Activated T-cell treated with anti-CD3 and anti-CD28 coated beads, Interleukin-2, amount 50 U/mL, for 72 hours (primary cell): Measurements from ENCODE around the gene RPS28. TPM values are rescaled to one million over a fixed set of nuclear protein-coding genes. Genes with fewer than 3 reads are reported as not detected.
"Not testable (repeated sequence)": the region's sequence is repeated elsewhere in the genome, so short reads cannot be mapped to it uniquely, and the experiment has no call there.

Experiments used
- ATAC-seq, 2 donors: fragments of 150-1000 bp; cut with Tn5 transposase; replicated peaks in 1 of 2; 2 replicates each; pipeline ENCODE4 v1.10.0; 2021; ENCODE audit warnings: moderate library complexity in 2 of 2, mild to moderate bottlenecking in 1 of 2
- DNase-seq, 2 donors: peaks; one replicate each; pipeline ENCODE4 v3.0.0; 2021 to 2022; ENCODE audit warnings: mixed read lengths in 1 of 2
- H3K27ac Mint-ChIP-seq: one replicate; pipeline ENCODE4 v1.8.0; 2022; ENCODE audit warnings: mild to moderate bottlenecking, moderate library complexity, mixed read lengths
- H3K27me3 Mint-ChIP-seq: one replicate; pipeline ENCODE4 v1.8.0; 2022; ENCODE audit warnings: low read depth, mixed read lengths
- H3K36me3 Mint-ChIP-seq, 2 donors: one replicate each; pipeline ENCODE4 v1.8.0; 2022; ENCODE audit warnings: mixed read lengths in 2 of 2, mild to moderate bottlenecking in 1 of 2; ENCODE audit not compliant: insufficient read depth in 2 of 2
- H3K4me1 Mint-ChIP-seq: one replicate; pipeline ENCODE4 v1.8.0; 2022; ENCODE audit warnings: low read depth, mixed read lengths
- H3K4me3 Mint-ChIP-seq, 2 donors: one replicate each; pipeline ENCODE4 v1.8.0; 2022; ENCODE audit warnings: mild to moderate bottlenecking in 2 of 2, mixed read lengths in 2 of 2, moderate library complexity in 2 of 2
- H3K9me3 Mint-ChIP-seq, 2 donors: one replicate each; pipeline ENCODE4 v1.8.0; 2022; ENCODE audit warnings: mixed read lengths in 2 of 2
- total RNA-seq, 2 donors: library from RNA; stranded (reverse); gene quantifications; one replicate each; pipeline ENCODE4 v1.2.3, GENCODE V29; 2022

Gene RPS28
- total RNA-seq = 1,000 to 10,000 TPM; 2,463 to 2,605 TPM

DNA sequence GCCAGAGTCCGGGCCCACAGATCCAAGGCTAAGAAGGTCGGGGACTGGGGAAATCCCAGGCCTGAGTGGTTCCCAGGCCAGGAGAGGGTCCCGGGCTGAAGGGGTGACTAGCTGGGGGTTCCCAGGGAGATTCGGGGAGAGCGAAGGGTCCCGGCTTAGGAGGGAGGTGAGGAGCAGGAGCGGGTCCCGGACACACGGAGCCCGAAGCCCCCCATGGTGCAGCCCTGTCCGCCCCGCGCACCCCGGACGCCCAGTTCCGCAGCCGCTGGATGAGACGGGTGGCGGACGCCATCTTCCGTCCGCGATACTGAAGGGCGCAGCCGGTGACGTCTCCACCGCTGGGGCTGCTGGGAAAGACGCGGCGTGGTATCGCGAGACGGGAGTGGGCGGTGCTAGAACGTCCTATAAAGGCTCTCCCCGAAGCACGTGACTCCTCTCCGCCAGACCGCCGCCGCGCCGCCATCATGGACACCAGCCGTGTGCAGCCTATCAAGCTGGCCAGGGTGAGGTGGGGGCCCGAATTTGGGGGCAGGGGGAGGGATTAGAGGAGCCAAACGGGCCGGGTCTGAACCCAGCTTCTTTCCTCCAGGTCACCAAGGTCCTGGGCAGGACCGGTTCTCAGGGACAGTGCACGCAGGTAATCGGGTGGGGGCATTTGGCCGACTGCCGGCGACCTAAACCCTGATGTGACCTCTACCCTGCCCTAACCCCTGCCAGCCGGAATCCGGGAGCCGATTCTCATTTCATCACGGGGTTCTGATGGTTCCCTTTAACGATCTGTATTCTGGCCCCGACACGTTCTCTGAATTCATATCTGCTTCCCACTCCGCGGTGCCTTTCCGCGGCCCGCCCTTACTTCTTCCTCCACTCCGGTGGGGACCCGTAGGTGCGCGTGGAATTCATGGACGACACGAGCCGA lies at the start of gene RPS28, which contains the start of gene NDUFA7:
TSS of gene RPS28 (plus strand) at position 430 of the 919 bp plus-strand sequence. CDS start at position 465, 35 bp downstream.
TSS of gene NDUFA7 (minus strand) at position 309 of the 919 bp plus-strand sequence. CDS start at position 292, 17 bp downstream.
- Mint-ChIP-seq H3K4me1 (peaks cover 26% of the 10 kb centered on the region), H3K27ac (peak within 1 kb of the TSS; percentile 98), H3K27me3 (no peaks in the 10 kb centered on the region), H3K36me3 (peaks cover 7 to 16% of the 10 kb centered on the region in 2 donors), H3K9me3 (no peaks in the 10 kb centered on the region), H3K4me3 (peak within 1 kb of the TSS; percentile 98 to 100)
- DNase-seq (peak; percentile 97 to 98), ATAC-seq (peak; percentile 93 to 94)

DNA sequence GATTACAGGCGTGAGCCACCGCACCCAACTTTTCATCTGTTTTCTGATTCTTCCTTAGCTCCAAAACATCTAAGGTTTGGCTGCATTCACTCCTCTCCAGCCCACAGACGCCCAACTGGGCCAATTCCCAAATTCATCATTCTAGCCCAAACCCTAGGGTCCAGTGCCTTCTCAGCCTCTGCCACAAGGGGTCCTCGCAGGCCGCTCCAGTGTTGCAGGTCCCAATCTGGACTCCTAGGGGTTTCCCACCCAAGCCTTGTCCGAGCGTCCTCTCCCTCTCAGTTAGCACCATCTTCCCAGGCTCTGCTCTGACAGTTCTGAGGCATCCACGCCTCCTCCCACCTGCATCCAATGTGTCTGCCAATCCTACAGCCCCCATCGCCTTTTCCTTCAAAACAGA lies 44.8 kb upstream of the RPS28 start:
- H3K4me3 Mint-ChIP-seq, H3K36me3 Mint-ChIP-seq, H3K9me3 Mint-ChIP-seq, H3K27ac Mint-ChIP-seq, H3K27me3 Mint-ChIP-seq, H3K4me1 Mint-ChIP-seq, DNase-seq: not testable (repeated sequence)
- peak; percentile 43 to 60 for ATAC-seq

DNA sequence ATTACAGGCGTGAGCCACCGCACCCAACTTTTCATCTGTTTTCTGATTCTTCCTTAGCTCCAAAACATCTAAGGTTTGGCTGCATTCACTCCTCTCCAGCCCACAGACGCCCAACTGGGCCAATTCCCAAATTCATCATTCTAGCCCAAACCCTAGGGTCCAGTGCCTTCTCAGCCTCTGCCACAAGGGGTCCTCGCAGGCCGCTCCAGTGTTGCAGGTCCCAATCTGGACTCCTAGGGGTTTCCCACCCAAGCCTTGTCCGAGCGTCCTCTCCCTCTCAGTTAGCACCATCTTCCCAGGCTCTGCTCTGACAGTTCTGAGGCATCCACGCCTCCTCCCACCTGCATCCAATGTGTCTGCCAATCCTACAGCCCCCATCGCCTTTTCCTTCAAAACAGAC lies 30.0 kb upstream of the RPS28 start:
- H3K36me3 Mint-ChIP-seq, H3K27me3 Mint-ChIP-seq: not testable (repeated sequence)

DNA sequence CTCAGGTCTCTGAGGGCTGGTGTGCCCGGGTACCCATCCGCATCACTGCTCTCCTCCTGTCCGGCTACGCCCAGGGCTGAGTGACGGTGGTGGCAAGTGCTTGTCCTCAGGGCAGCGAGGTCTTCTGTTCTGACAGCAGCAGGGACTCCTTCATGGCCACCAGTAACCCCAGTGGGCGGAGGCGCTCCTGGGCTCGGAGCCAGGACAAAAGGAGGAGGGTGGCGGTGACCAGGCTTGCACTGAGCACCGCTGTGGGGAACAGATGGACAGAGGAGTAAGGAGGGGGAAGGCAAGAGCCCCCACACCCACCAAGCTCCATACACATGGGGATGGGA lies 19.0 kb upstream of the RPS28 start:
- DNase-seq (no peak), ATAC-seq (no peak)
- peaks cover 16% of the 10 kb centered on the region for H3K4me1 Mint-ChIP-seq
- H3K9me3 Mint-ChIP-seq = no peaks in the 10 kb centered on the region
- no peaks in the 10 kb centered on the region for H3K36me3 Mint-ChIP-seq
- H3K27me3 Mint-ChIP-seq = no peaks in the 10 kb centered on the region
- no peak overlapping the region for H3K4me3 Mint-ChIP-seq
- H3K27ac Mint-ChIP-seq = no peak overlapping the region

More for the DNA sequence above, 30.0 kb upstream of the RPS28 start:
- not testable (repeated sequence) for H3K4me3 Mint-ChIP-seq, DNase-seq, H3K4me1 Mint-ChIP-seq, H3K27ac Mint-ChIP-seq, H3K9me3 Mint-ChIP-seq
- ATAC-seq = peak; percentile 49 to 55

DNA sequence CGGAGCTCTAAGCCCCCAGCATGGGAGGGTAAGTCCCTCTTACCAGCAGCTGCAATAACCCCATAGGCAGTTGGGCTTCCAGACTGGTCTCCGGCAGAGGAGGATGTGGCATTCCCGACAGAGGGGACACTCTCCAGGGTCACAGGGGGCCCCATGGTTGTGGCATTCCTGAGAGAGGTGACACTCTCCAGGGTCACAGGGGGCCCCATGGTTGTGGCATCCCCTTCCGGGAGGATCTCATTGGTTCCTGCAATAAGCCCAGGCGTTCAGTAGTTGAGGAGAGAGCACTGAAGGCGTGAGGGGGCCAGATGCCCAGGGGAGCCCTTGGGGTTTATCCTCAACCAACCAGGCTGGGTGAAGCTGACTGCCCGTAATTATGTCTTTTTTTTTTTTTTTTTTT lies 18.6 kb upstream of the RPS28 start:
- H3K4me1 Mint-ChIP-seq = peaks cover 20% of the 10 kb centered on the region
- H3K9me3 Mint-ChIP-seq = no peaks in the 10 kb centered on the region
- no peaks in the 10 kb centered on the region for H3K27me3 Mint-ChIP-seq
- no peak for ATAC-seq
- H3K27ac Mint-ChIP-seq = no peak overlapping the region
- no peaks in the 10 kb centered on the region for H3K36me3 Mint-ChIP-seq
- no peak overlapping the region for H3K4me3 Mint-ChIP-seq
- no peak for DNase-seq

DNA sequence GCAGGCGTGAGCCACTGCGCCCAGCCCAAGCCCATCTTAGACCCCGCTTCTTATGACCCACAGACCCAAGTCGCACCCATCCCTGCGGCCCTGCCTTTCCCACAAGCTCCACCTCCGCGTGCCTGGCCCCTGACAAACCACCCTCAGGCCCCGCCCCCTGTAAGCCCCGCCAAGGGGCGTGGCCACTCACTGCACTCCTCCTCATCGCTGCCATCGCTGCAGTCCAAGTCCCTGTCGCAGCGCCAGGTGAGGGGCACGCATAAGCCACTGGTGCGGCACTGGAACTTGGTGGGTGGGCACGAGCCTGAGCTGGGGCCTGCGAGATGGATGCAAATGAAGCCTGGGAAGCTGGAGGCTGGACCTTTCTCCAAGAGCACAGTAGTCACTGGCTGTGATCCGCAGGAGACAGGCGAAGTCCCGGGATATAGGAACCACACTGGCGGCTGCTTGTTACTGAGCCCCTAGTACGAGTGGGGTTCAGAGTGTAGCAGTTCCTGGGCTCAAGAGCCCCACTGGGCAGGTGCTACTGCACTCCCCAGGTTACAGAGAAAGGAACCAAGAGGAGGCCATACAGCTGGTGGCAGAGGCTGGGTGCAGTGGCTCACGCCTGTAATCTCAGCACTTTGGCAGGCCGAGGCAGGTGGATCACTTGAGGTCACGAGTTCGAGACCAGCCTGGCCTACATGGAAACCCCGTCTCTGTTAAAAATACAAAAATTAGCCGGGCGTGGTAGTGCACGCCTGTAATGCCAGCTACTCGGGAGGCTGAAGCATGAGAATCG lies 16.3 kb upstream of the RPS28 start:
- no peak for ATAC-seq
- no peaks in the 10 kb centered on the region for H3K9me3 Mint-ChIP-seq
- peaks cover 2 to 3% of the 10 kb centered on the region in 2 donors for H3K36me3 Mint-ChIP-seq
- H3K4me3 Mint-ChIP-seq = no peak overlapping the region
- peak; percentile 38 to 40 for DNase-seq
- no peak overlapping the region for H3K27ac Mint-ChIP-seq
- no peaks in the 10 kb centered on the region for H3K27me3 Mint-ChIP-seq
- peaks cover 35% of the 10 kb centered on the region for H3K4me1 Mint-ChIP-seq

DNA sequence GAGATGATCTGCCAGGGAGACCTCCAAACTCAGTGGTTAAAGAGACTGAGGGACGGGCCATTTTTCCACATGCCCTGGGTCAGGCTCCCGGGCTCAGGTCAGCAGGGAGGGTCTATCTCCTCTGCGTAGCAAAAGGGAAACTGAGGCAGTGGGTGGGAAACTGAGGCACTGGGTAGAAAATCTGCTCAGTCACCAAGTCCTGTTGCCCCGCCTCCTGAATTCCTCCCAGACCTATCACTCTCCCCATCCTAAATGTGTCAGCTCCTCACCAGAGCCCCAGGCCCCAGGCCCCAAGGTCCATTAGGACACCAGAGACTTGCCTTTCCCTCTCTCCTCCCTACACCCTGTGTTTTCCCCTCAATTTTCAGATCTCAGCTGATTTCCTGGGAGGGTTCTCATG lies 15.5 kb upstream of the RPS28 start:
- Mint-ChIP-seq H3K4me1 (peaks cover 35% of the 10 kb centered on the region), H3K27ac (no peak overlapping the region), H3K27me3 (no peaks in the 10 kb centered on the region), H3K4me3 (no peak overlapping the region), H3K36me3 (peaks cover 2 to 3% of the 10 kb centered on the region in 2 donors), H3K9me3 (no peaks in the 10 kb centered on the region)
- no peak for DNase-seq
- ATAC-seq = no peak

DNA sequence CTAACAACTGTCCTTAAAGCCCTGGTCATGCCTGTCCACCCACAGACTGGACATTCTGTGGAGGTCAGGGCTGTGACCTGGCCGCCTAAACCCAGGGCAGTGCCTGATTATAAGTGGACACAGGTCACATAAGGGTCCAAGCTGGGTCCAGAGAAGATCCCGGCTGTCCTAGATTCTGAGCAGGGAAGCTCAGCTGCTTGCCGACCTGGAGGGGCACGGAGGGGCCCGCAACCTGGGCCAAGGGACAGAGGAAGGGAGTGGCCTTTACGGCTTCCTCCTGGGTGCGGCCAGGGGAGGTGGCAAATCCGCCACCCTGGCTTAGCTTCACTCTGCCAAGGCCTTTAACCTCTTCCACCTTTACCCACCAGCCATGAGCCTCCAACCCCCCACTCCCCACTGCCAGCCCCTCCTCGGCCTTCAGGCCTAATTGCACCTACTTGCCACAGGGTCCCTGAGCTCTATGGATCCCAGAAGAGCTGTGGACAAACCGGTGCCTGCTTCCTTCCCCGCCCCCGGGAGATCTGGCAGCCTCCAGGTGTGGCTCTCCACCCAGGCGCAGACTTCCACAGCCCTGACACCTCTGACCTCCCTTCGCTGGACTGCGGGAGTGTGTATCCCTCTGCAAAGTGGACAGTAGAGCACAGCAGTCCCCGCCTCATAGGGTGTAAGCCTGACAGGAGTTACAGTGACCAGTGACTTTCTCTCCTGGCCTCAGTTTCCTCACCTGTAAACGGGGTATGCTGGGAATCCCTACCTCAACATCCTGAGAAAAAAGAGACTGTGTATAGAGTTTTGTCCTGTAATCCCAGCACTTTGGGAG lies 14.9 kb upstream of the RPS28 start:
- DNase-seq = peak in 1 of 2 donors; percentile 1
- H3K9me3 Mint-ChIP-seq = no peaks in the 10 kb centered on the region
- H3K4me3 Mint-ChIP-seq = peak overlapping the region; percentile 80 to 96
- peak overlapping the region; percentile 89 for H3K27ac Mint-ChIP-seq
- H3K36me3 Mint-ChIP-seq = peaks cover 2 to 3% of the 10 kb centered on the region in 2 donors
- no peaks in the 10 kb centered on the region for H3K27me3 Mint-ChIP-seq
- no peak for ATAC-seq
- H3K4me1 Mint-ChIP-seq = peaks cover 35% of the 10 kb centered on the region

DNA sequence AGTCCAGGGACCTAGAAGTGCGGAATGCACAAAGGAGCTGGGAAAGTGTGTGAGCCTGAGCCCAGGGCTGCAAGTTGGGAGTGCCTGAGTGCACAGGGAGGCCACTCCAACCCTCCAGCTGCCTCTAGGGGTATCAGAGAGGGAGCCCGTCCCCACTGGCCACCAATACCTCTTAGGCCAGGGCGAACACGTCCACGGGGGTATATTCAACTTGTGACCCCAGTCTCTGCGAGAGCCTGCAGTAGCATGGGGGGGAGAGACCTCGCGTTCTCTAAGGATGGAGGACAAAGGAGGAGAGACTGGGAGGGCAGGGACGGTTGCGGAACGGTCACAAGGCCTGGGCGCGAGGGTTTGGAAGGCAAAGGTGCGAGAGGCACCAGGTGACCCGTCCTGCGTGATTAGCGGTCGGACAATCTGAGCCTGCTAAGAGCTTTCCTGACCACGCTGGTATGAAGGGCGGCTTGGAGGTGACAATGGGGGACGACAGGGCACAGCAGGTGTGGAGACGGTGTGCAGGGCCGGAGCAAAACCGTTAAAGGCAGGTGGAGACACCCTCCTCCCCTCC lies 13.8 kb upstream of the RPS28 start:
- no peaks in the 10 kb centered on the region for H3K9me3 Mint-ChIP-seq
- H3K27ac Mint-ChIP-seq = peak overlapping the region; percentile 89
- H3K4me3 Mint-ChIP-seq = peak overlapping the region; percentile 80 to 96
- peaks cover 2 to 3% of the 10 kb centered on the region in 2 donors for H3K36me3 Mint-ChIP-seq
- DNase-seq (peak in 1 of 2 donors; percentile 13), ATAC-seq (no peak)
- H3K4me1 Mint-ChIP-seq = peaks cover 35% of the 10 kb centered on the region
- H3K27me3 Mint-ChIP-seq = no peaks in the 10 kb centered on the region

DNA sequence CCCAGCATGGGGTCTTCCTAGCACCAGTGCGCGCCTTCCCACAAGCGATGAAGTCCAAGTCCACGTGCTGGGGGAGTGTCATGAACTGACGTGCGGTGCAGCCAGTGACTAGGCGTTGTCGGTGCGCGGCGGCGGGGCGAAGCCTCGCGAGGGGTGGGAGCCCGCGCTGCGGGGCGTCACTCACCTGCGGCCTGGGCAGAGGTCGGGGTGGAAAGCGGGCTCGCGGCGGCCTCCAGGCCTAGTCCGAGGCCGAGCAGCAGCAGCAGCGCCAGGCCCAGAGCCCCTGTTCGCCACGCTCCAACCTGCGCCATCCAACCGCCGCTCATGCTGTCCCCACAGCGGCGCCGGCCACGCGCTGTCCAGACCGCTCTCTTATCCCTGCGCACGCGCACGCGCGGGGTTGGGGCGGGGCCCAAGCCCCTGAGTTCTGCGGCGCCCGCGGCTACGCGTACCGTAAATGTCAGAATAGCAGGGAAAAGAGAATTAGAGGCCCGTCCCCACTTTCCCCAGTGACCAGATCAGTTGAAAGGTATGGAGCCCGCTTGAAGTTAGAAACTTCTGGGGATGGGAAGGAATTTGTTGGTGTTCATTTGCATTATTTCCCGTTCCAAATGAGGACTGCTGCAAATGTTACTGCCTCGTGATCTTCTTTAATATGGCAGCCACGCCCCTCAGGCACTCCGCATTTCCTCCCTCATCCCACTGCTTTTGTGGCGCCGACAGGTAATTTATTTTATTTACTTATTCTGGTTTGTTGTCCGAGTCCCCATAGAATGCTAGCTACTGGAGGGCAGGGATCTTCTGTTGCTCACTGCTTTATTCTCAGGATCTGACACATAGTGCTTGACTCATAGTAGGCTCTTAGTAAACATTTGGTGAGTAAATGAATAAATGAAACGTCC lies 13.1 kb upstream of the RPS28 start, which contains the start of gene CD320:
TSS of gene CD320 (minus strand) at position 394 of the 902 bp plus-strand sequence. CDS start at position 326, 68 bp downstream.
- DNase-seq (peak; percentile 91 to 93), ATAC-seq (peak; percentile 92 to 93)
- H3K27ac Mint-ChIP-seq = peak within 1 kb of the TSS; percentile 96
- peak within 1 kb of the TSS; percentile 80 to 96 for H3K4me3 Mint-ChIP-seq
- no peaks in the 10 kb centered on the region for H3K9me3 Mint-ChIP-seq
- H3K36me3 Mint-ChIP-seq = peaks cover 2 to 3% of the 10 kb centered on the region in 2 donors
- no peaks in the 10 kb centered on the region for H3K27me3 Mint-ChIP-seq
- H3K4me1 Mint-ChIP-seq = peaks cover 35% of the 10 kb centered on the region

DNA sequence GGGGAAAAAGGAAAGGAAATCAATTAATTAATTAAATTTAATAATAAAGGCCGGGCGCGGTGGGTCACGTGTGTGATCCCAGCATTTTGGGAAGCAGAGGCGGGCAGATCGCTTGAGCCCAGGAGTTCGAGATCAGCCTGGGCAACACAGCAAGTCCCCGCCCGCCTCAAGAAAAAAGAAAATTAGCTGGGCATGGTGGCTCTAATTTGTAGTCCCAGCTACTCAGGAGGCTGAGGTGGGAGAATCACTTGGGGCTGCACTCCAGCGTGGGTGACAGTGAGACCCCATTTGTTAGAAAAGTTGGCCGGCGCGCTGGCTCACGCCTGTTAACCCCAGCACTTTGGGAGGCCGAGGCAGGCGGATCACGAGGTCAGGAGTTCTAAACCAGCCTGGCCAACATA lies 12.4 kb upstream of the RPS28 start:
- ATAC-seq (no peak), DNase-seq (peak in 1 of 2 donors; percentile 0)
- H3K27me3 Mint-ChIP-seq = no peaks in the 10 kb centered on the region
- H3K9me3 Mint-ChIP-seq = no peaks in the 10 kb centered on the region
- H3K27ac Mint-ChIP-seq = peak overlapping the region; percentile 96
- H3K4me3 Mint-ChIP-seq = peak overlapping the region; percentile 80 to 96
- H3K4me1 Mint-ChIP-seq = peaks cover 35% of the 10 kb centered on the region
- peaks cover 2 to 3% of the 10 kb centered on the region in 2 donors for H3K36me3 Mint-ChIP-seq
